Type B pancreatic cell (in vitro differentiated cells): ENCODE data around the gene LPAR5. TPM values are rescaled to one million over a fixed set of nuclear protein-coding genes. Genes with fewer than 3 reads are reported as not detected.

Experiments
- DNase-seq: peaks from one replicate; pipeline ENCODE4 v3.0.0; 2021; ENCODE audit warnings: mixed read lengths; ENCODE audit not compliant: unreplicated experiment; ENCODE audit errors: extremely low spot score
- H3K27ac Mint-ChIP-seq: 2 replicates; pipeline ENCODE4 v1.8.0; 2021; ENCODE audit warnings: mild to moderate bottlenecking, mixed read lengths
- H3K27me3 Mint-ChIP-seq: 2 replicates; pipeline ENCODE4 v1.8.0; 2021; ENCODE audit warnings: mixed read lengths
- H3K36me3 Mint-ChIP-seq: 2 replicates; pipeline ENCODE4 v1.8.0; 2021; ENCODE audit warnings: mixed read lengths
- H3K4me1 Mint-ChIP-seq: one replicate; pipeline ENCODE4 v1.8.0; 2021; ENCODE audit warnings: mixed read lengths; ENCODE audit not compliant: unreplicated experiment
- H3K4me3 Mint-ChIP-seq: 2 replicates; pipeline ENCODE4 v1.8.0; 2021; ENCODE audit warnings: mild to moderate bottlenecking, mixed read lengths
- H3K9me3 Mint-ChIP-seq: 2 replicates; pipeline ENCODE4 v1.8.0; 2021; ENCODE audit warnings: mixed read lengths
- total RNA-seq: library from RNA; stranded (reverse); gene quantifications from 2 replicates; pipeline ENCODE4 v1.2.1, GENCODE V29; 2021; ENCODE audit warnings: low replicate concordance
- TF ChIP-seq, protein P1 (sequence below): fragments of 200-600 bp; sonication (generic); conservative IDR thresholded peaks from 2 replicates; pipeline ENCODE4 v1.5.0; 2021; ENCODE audit warnings: antibody characterized with exemption, mild to moderate bottlenecking

The LPAR5 gene
- total RNA-seq, 1 donor from 2014 or later: 2.7 TPM

DNA sequence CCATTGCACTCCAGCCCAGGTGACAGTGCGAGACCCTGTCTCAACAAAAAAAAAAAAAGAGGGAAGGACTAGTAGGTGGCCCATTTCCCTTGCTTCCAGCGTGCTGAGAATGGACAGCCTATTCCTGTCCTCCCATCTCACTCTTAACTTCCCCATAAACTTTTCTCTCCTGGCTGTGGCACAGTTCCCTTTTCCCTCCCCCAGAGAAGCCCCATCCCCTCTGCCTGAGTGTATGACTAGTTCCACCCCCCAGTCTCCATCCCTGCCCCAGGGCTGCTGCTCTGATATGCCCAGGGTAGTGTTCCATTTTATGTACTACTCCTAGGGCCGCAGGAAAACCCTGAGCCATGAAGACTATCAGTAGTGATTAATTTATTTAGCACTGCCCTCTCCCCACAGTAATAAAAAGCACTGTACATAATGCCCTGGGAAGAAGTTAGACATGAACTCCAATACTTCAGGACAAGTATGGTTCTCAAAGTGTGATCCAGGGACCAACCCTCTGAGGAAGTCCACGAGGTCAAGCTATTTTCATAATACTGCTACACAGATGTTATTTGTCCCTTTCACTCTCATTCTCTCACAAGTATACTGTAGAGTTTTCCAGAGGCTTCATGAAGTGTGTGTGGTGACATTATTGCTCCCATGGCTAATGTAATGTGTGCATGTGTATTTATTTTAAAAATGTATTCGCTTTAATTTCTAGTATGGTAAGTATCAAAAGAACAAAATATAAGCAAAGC lies 17.1 kb downstream of the LPAR5 start:
- Mint-ChIP-seq H3K9me3 (no peaks in the 10 kb centered on the region), H3K27ac (peak overlapping the region; percentile 4), H3K4me3 (no peak overlapping the region), H3K36me3 (no peaks in the 10 kb centered on the region), H3K4me1 (peaks cover 10% of the 10 kb centered on the region), H3K27me3 (peaks cover 26% of the 10 kb centered on the region)
- TF ChIP-seq, protein P1, sequence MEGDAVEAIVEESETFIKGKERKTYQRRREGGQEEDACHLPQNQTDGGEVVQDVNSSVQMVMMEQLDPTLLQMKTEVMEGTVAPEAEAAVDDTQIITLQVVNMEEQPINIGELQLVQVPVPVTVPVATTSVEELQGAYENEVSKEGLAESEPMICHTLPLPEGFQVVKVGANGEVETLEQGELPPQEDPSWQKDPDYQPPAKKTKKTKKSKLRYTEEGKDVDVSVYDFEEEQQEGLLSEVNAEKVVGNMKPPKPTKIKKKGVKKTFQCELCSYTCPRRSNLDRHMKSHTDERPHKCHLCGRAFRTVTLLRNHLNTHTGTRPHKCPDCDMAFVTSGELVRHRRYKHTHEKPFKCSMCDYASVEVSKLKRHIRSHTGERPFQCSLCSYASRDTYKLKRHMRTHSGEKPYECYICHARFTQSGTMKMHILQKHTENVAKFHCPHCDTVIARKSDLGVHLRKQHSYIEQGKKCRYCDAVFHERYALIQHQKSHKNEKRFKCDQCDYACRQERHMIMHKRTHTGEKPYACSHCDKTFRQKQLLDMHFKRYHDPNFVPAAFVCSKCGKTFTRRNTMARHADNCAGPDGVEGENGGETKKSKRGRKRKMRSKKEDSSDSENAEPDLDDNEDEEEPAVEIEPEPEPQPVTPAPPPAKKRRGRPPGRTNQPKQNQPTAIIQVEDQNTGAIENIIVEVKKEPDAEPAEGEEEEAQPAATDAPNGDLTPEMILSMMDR: no peak
- DNase-seq: no peak

DNA sequence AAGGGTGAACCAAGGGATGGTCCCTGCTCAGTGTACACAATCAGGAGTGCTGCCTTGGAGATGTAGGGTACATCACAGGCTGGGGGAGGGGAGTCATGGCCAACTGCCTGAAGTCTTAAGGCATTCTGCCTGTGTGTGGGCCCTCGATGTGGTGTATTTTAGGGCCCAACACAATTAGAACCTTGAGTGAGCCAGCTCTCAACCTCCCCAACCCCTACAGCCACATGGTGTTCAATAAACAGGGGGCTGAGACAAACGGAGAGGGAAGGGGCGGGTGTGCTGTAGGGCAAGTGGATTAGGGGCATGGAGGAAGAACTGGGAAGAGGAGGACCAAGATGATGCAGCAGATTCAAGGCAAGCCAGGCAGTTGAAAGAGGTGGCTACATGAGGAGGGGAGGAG lies 20.0 kb downstream of the LPAR5 start:
- DNase-seq: no peak
- Mint-ChIP-seq H3K27ac (peak overlapping the region; percentile 53), H3K36me3 (no peaks in the 10 kb centered on the region), H3K27me3 (peaks cover 21% of the 10 kb centered on the region), H3K4me1 (peaks cover 25% of the 10 kb centered on the region), H3K4me3 (no peak overlapping the region), H3K9me3 (no peaks in the 10 kb centered on the region)
- TF ChIP-seq, protein P1: no peak

DNA sequence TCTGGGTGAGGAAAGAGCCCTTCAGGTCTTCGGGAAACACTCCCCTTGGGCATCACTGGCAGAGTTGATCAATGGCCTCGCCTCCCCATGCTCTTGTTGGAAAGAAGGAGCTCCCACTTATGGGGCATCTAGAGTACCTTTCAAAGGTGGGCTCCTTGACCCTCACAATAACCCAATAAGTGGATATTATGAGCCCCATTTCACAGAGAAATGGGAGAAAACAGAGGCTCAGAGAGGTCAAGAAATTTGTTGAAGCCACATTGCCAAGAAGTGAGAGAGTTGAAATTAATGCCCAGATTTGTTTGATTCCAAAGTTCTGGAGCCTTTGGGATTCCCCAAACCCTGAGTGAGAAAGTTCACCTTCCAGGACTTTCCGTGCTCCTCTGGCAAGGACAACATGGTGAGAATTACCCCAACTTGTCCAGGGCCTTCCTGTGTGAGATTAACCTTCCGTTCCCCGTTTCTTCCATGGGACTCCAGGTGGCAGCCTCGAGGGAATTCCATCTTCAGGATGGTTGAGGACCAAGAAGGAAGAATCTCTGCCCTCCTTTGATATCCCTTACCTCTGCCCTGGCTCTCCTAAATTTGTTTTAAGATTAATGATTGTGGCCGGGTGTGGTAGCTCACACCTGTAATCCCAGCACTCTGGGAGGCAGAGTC lies 21.1 kb downstream of the LPAR5 start:
- no peak for DNase-seq
- H3K36me3 Mint-ChIP-seq: no peaks in the 10 kb centered on the region
- H3K27ac Mint-ChIP-seq: peak overlapping the region; percentile 94
- H3K4me1 Mint-ChIP-seq: peaks cover 25% of the 10 kb centered on the region
- H3K4me3 Mint-ChIP-seq: peak overlapping the region; percentile 63
- TF ChIP-seq, protein P1: peak; percentile 6
- H3K9me3 Mint-ChIP-seq: no peaks in the 10 kb centered on the region
- peaks cover 14% of the 10 kb centered on the region for H3K27me3 Mint-ChIP-seq

DNA sequence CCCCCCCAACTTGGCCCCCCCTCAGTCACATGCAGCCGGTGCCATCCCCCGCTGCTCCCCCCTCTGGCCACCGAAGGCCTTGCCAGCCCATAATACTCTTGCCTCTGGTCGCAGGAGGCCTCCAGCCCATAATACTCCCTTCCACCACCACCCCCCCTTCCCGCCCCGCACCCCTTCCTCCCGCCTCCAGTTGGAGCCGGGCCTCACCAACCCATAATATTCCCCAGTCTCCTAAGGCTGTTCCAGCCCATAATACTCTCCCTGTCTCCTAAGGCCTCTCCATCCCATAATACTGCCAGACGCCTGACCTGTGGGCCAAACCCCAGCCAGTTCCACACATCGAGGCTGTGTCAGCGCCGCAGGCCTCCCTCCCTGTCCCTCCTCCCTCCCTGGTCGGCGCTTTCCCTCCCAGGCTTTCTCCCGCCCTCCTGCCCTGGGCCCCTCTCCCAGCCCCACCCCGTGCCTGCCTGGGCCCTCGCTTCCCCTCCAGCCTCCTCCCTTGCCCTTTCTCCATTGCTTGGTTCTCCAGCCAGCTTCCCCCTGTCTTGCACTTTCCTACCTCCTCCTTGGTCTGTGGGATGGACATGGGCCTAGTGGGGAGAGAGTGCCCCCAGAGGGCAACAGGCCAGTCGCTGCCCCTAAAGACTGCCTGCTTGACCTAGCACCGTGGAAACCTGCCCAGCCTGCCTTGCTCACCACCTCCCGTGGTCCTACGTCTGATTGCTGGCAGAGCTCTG lies 21.8 kb downstream of the LPAR5 start:
- TF ChIP-seq, protein P1: peak; percentile 43
- peaks cover 9% of the 10 kb centered on the region for H3K27me3 Mint-ChIP-seq
- H3K9me3 Mint-ChIP-seq: no peaks in the 10 kb centered on the region
- no peaks in the 10 kb centered on the region for H3K36me3 Mint-ChIP-seq
- H3K4me3 Mint-ChIP-seq: peak overlapping the region; percentile 63
- peaks cover 25% of the 10 kb centered on the region for H3K4me1 Mint-ChIP-seq
- peak; percentile 93 for DNase-seq
- peak overlapping the region; percentile 94 for H3K27ac Mint-ChIP-seq

DNA sequence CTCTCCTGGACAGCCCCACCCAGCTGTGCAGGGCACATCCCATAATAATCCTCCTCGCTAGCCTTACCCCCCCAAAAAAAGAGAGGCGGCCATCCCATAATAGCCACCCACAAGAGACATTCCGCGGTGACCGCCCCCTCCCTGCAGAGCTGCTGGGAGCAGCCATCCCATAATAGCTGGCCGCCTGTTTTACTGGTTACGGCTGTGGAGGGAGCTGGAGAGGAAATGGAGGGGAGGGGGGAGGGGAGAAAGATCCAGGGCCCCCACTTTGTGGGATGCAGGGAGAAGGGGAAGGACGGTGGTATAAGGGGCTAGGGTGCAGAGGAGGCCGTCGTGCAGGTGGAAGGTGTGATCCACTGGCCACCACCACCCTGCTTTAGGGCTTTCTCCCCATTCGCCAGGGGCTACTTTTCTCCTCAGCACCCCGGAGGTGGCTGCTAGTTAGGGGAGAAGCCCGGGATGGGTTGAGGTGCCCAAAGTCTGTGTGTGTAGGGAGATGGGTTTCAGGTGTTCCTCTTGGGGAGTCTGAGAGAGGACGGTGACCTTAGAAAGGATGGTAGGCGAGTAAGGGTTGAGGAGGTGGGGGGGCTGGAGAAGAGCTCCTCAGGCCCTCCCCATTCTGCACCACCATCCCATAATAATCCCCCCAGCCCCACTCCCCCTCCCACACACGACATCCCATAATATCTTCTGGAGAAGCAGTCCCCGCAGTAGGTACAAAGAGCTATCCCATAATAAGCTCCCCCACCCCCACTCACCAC lies 22.6 kb downstream of the LPAR5 start:
- H3K4me3 Mint-ChIP-seq: peak overlapping the region; percentile 65
- no peaks in the 10 kb centered on the region for H3K9me3 Mint-ChIP-seq
- TF ChIP-seq, protein P1: no peak
- peak overlapping the region; percentile 78 for H3K27ac Mint-ChIP-seq
- H3K27me3 Mint-ChIP-seq: peaks cover 5% of the 10 kb centered on the region
- peaks cover 25% of the 10 kb centered on the region for H3K4me1 Mint-ChIP-seq
- DNase-seq: peak; percentile 74
- no peaks in the 10 kb centered on the region for H3K36me3 Mint-ChIP-seq
